ENCODE measurements around the gene PDCD10.

Gene PDCD10

GRCh38 chr3:167649746-167650145 lies 84.9 kb downstream of the PDCD10 start (continued):
- no peak for TF ChIP-seq ESRRG (CRISPR knock-in tag; IDR thresholded peaks at IDR 0.05)
- TF ChIP-seq PPARA (CRISPR knock-in tag; IDR thresholded peaks at IDR 0.05; ENCODE audit: borderline replicate concordance): no peak
- no peak for TF ChIP-seq TCF4 (CRISPR knock-in tag; IDR thresholded peaks at IDR 0.05; ENCODE audit: borderline replicate concordance)
- TF ChIP-seq ZNF70 (CRISPR knock-in tag; IDR thresholded peaks at IDR 0.05): no peak

- TF ChIP-seq ZNF565 (CRISPR knock-in tag; conservative IDR thresholded peaks at IDR 0.05; ENCODE audit: low read depth) (no peak), ZNF70 (CRISPR knock-in tag; IDR thresholded peaks at IDR 0.05) (no peak), ZFP3 (CRISPR knock-in tag; IDR thresholded peaks at IDR 0.05) (no peak), RARB (CRISPR knock-in tag; IDR thresholded peaks at IDR 0.05) (no peak), TSHZ2 (CRISPR knock-in tag; IDR thresholded peaks at IDR 0.05) (no peak), SNAI2 (CRISPR knock-in tag; IDR thresholded peaks at IDR 0.05) (no peak), POU6F1 (CRISPR knock-in tag; IDR thresholded peaks at IDR 0.05; ENCODE audit: borderline replicate concordance, low read depth) (no peak)
- no peak for ATAC-seq
Measured at GRCh38 chr3:167644611-167645010, 90.1 kb downstream of the PDCD10 start.

All from SK-N-SH treated with all-trans-retinoic acid at 6 μM for 48 hours (cell line).